SK-N-SH (cell line): ENCODE data around the gene FAM78B. TPM values are rescaled to one million over a fixed set of nuclear protein-coding genes. Genes with fewer than 3 reads are reported as not detected.

ENCODE experiments used
- CTCF ChIA-PET: fragments of 300-600, 350-600 bp; formaldehyde crosslinking; extraction: SDS; loops from one replicate; lab custom pipeline; 2021; lab: Yijun Ruan, JAX
- POLR2A ChIA-PET: fragments of 350-600 bp; sonication (Branson Sonifier 250); formaldehyde crosslinking; extraction: SDS; loops from one replicate; lab custom pipeline; 2020; ENCODE audit warnings: antibody characterized with exemption, inconsistent platforms; lab: Yijun Ruan, JAX
- DNase-seq: peaks from one replicate; pipeline ENCODE4 v3.0.0; 2012
- H2AFZ ChIP-seq: fragments of 200-600 bp; sonication (generic); 2 replicates; pipeline ENCODE4 v1.8.1; 2016; ENCODE audit warnings: antibody characterized with exemption, mild to moderate bottlenecking, low read depth
- H3F3A ChIP-seq: fragments of 200-600 bp; sonication (generic); replicated peaks from 2 replicates; pipeline ENCODE3; 2016; ENCODE audit warnings: antibody characterized with exemption, mild to moderate bottlenecking; ENCODE audit not compliant: insufficient read depth
- H3K27ac ChIP-seq, 2 experiments: fragments of 200-500 bp in 1 of 2; fragments of 200-600 bp in 1 of 2; sonication (Bioruptor generic) in 1 of 2; sonication (generic), shearing (Covaris generic) in 1 of 2; 2 replicates each; pipeline versions ENCODE4 v1.5.1 to v1.6.1; 2014 to 2016; ENCODE audit warnings: low read depth in 2 of 2, inconsistent platforms in 1 of 2, low read length in 1 of 2, mild to moderate bottlenecking in 1 of 2, mixed read lengths in 1 of 2
- H3K27me3 ChIP-seq: fragments of 200-600 bp; sonication (generic), shearing (Covaris generic); 2 replicates; pipeline ENCODE4 v1.6.1; 2016; ENCODE audit warnings: mixed run types; ENCODE audit not compliant: insufficient read depth
- H3K36me3 ChIP-seq, 2 experiments: fragments of 200-500 bp in 1 of 2; fragments of 200-600 bp in 1 of 2; sonication (Bioruptor generic) in 1 of 2; sonication (generic) in 1 of 2; replicated peaks in 1 of 2; 2 replicates each; pipeline versions ENCODE3 to v1.5.1; 2014 to 2016; ENCODE audit warnings: low read length in 1 of 2, mild to moderate bottlenecking in 1 of 2; ENCODE audit not compliant: insufficient read depth in 2 of 2, control insufficient read depth in 1 of 2
- H3K4me1 ChIP-seq, 2 experiments: fragments of 200-500 bp in 1 of 2; fragments of 200-600 bp in 1 of 2; sonication (Bioruptor generic) in 1 of 2; sonication (generic), shearing (Covaris generic) in 1 of 2; 2 replicates each; pipeline versions ENCODE4 v1.5.1 to v1.6.1; 2014 to 2016; ENCODE audit warnings: low read depth in 1 of 2, low read length in 1 of 2, mixed run types in 1 of 2; ENCODE audit not compliant: insufficient read depth in 2 of 2, control insufficient read depth in 1 of 2
- H3K4me2 ChIP-seq: fragments of 200-600 bp; sonication (generic), shearing (Covaris generic); 2 replicates; pipeline ENCODE4 v1.6.1; 2017; ENCODE audit warnings: mixed run types
- H3K4me3 ChIP-seq, 2 experiments: fragments of 200-500 bp in 1 of 2; fragments of 200-600 bp in 1 of 2; sonication (Bioruptor generic) in 1 of 2; sonication (generic), shearing (Covaris generic) in 1 of 2; 2 replicates each; pipeline versions ENCODE4 v1.5.1 to v1.8.1; 2014 to 2016; ENCODE audit warnings: low read depth in 2 of 2, inconsistent platforms in 1 of 2, low read length in 1 of 2, mild to moderate bottlenecking in 1 of 2, mixed read lengths in 1 of 2, moderate library complexity in 1 of 2
- H3K79me2 ChIP-seq: fragments of 200-600 bp; sonication (generic); 2 replicates; pipeline ENCODE4 v1.8.1; 2017; ENCODE audit warnings: mild to moderate bottlenecking; ENCODE audit not compliant: insufficient read depth
- H3K9ac ChIP-seq: fragments of 200-600 bp; sonication (generic); 2 replicates; pipeline ENCODE4 v1.6.1; 2017; ENCODE audit warnings: mixed run types
- H3K9me2 ChIP-seq: fragments of 200-600 bp; sonication (generic); 2 replicates; pipeline ENCODE4 v1.6.1; 2017; ENCODE audit warnings: mixed run types
- H3K9me3 ChIP-seq: fragments of 200-600 bp; sonication (generic); 2 replicates; pipeline ENCODE4 v1.6.1; 2017; ENCODE audit warnings: mixed run types, mild to moderate bottlenecking, moderate library complexity
- H4K20me1 ChIP-seq: fragments of 200-600 bp; sonication (generic); 2 replicates; pipeline ENCODE4 v1.6.1; 2017; ENCODE audit warnings: mild to moderate bottlenecking, mixed run types; ENCODE audit not compliant: insufficient read depth
- CHD2 ChIP-seq: fragments of 150-350 bp; IDR thresholded peaks from 2 replicates; pipeline ENCODE4 v1.6.1; 2018; ENCODE audit warnings: low read length; ENCODE audit not compliant: partially characterized antibody
- EP300 ChIP-seq, 2 experiments: IDR thresholded peaks; 2 replicates each; pipeline versions ENCODE4 v1.4.0 to v1.6.1; 2012; ENCODE audit warnings: borderline replicate concordance in 1 of 2, low read depth in 1 of 2, low read length in 1 of 2
- FOSL2 ChIP-seq: IDR thresholded peaks from 2 replicates; pipeline ENCODE4 v1.4.0; 2012; ENCODE audit warnings: low read depth, mild to moderate bottlenecking, moderate library complexity, borderline replicate concordance
- FOXJ3 ChIP-seq: sonication (generic); formaldehyde crosslinking; IDR thresholded peaks from 2 replicates; pipeline ENCODE4 v1.5.1; 2020; ENCODE audit warnings: mild to moderate bottlenecking, missing genetic modification reagents
- FOXM1 ChIP-seq: IDR thresholded peaks from 2 replicates; pipeline ENCODE4 v1.4.0; 2012; ENCODE audit warnings: low read depth, mild to moderate bottlenecking
- GATA2 ChIP-seq: sonication (generic); formaldehyde crosslinking; IDR thresholded peaks from 2 replicates; pipeline ENCODE4 v1.5.0; 2020; ENCODE audit warnings: mild to moderate bottlenecking, missing genetic modification reagents
- MXI1 ChIP-seq: IDR thresholded peaks from 2 replicates; pipeline ENCODE4 v1.6.1; 2012; ENCODE audit warnings: mild to moderate bottlenecking, low read depth, low read length, improper control_type of control experiment
- NFIC ChIP-seq: IDR thresholded peaks from 2 replicates; pipeline ENCODE4 v1.4.0; 2012; ENCODE audit warnings: borderline replicate concordance
- NRF1 ChIP-seq: IDR thresholded peaks from 2 replicates; pipeline ENCODE4 v1.6.1; 2012; ENCODE audit warnings: low read depth, mild to moderate bottlenecking, low read length
- TAF1 ChIP-seq: IDR thresholded peaks from 2 replicates; pipeline ENCODE4 v1.6.1; 2012; ENCODE audit warnings: low read depth, mild to moderate bottlenecking, low read length, moderate library complexity, borderline replicate concordance
- WGBS: methylation state at CpG from one replicate; pipeline ENCODE4 v1.1.6; 2017; ENCODE audit warnings: low lambda C conversion rate; 5-methylcytosine and 5-hydroxymethylcytosine counted together
- polyA plus RNA-seq, 3 experiments: library from polyadenylated mRNA; depleted of rRNA; stranded (reverse); fragments of >200 nt; gene quantifications; 2 replicates each; pipeline ENCODE4 v1.2.3, GENCODE V29; 2012
- TF ChIP-seq, protein P1 (sequence below): IDR thresholded peaks from 2 replicates; pipeline ENCODE4; 2012
- TF ChIP-seq, protein P2 (sequence below): IDR thresholded peaks from 2 replicates; pipeline ENCODE4 v1.4.0; 2012; ENCODE audit warnings: low read depth, borderline replicate concordance
- TF ChIP-seq, protein P3 (sequence below): IDR thresholded peaks from 2 replicates; pipeline ENCODE4 v1.6.1; 2012; ENCODE audit warnings: mild to moderate bottlenecking, low read depth, low read length, moderate library complexity

FAM78B gene
- polyA plus RNA-seq, 1 of the 3 experiments (the other 2 are of a cell fraction), result 0.36 TPM

DNA sequence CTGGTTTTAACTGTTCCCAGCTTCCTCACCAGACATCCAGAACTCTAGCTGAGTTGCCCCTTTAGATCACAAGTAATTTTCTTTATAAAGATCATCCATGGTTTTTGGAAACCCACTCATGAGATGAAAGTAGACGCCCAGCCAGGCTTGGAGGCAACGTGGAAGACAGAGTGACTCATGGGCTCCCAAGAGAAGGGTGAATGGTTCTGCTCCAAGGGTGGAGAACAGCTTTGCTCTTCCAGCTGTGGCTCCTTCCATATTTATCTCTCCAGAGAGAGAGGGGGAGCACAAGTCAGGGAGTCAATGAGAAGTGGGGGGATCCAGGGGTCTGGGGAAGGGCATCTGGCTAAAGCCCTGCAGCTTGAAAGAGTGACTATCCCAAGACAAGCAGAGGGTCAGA is 13.8 kb downstream of the FAM78B start:
- TF ChIP-seq, protein P1, sequence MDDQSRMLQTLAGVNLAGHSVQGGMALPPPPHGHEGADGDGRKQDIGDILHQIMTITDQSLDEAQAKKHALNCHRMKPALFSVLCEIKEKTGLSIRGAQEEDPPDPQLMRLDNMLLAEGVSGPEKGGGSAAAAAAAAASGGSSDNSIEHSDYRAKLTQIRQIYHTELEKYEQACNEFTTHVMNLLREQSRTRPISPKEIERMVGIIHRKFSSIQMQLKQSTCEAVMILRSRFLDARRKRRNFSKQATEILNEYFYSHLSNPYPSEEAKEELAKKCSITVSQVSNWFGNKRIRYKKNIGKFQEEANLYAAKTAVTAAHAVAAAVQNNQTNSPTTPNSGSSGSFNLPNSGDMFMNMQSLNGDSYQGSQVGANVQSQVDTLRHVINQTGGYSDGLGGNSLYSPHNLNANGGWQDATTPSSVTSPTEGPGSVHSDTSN, result no peak
- TF ChIP-seq, protein P2, sequence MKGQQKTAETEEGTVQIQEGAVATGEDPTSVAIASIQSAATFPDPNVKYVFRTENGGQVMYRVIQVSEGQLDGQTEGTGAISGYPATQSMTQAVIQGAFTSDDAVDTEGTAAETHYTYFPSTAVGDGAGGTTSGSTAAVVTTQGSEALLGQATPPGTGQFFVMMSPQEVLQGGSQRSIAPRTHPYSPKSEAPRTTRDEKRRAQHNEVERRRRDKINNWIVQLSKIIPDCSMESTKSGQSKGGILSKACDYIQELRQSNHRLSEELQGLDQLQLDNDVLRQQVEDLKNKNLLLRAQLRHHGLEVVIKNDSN, result no peak
- TF ChIP-seq NFIC (no peak), MXI1 (no peak), FOXM1 (no peak), FOXJ3 (CRISPR knock-in tag) (no peak), GATA2 (CRISPR knock-in tag) (no peak), TAF1 (no peak), CHD2 (no peak), FOSL2 (no peak), EP300 (IDR thresholded peaks at IDR 0.05; ENCODE audit: borderline replicate concordance in 1 of 2, low read depth in 1 of 2, low read length in 1 of 2) (no peak), NRF1 (no peak)
- TF ChIP-seq, protein P3, sequence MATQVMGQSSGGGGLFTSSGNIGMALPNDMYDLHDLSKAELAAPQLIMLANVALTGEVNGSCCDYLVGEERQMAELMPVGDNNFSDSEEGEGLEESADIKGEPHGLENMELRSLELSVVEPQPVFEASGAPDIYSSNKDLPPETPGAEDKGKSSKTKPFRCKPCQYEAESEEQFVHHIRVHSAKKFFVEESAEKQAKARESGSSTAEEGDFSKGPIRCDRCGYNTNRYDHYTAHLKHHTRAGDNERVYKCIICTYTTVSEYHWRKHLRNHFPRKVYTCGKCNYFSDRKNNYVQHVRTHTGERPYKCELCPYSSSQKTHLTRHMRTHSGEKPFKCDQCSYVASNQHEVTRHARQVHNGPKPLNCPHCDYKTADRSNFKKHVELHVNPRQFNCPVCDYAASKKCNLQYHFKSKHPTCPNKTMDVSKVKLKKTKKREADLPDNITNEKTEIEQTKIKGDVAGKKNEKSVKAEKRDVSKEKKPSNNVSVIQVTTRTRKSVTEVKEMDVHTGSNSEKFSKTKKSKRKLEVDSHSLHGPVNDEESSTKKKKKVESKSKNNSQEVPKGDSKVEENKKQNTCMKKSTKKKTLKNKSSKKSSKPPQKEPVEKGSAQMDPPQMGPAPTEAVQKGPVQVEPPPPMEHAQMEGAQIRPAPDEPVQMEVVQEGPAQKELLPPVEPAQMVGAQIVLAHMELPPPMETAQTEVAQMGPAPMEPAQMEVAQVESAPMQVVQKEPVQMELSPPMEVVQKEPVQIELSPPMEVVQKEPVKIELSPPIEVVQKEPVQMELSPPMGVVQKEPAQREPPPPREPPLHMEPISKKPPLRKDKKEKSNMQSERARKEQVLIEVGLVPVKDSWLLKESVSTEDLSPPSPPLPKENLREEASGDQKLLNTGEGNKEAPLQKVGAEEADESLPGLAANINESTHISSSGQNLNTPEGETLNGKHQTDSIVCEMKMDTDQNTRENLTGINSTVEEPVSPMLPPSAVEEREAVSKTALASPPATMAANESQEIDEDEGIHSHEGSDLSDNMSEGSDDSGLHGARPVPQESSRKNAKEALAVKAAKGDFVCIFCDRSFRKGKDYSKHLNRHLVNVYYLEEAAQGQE, result no peak
- no peaks in the 10 kb centered on the region for H3K36me3 ChIP-seq
- H3K79me2 ChIP-seq, result no peaks in the 10 kb centered on the region
- H3K9ac ChIP-seq, result no peak overlapping the region
- H4K20me1 ChIP-seq, result no peaks in the 10 kb centered on the region
- H3K27ac ChIP-seq, result no peak overlapping the region
- ChIA-PET CTCF (no interaction called here), POLR2A (interaction anchor here (0.5 kb wide), 1 partner anchor 54 kb away, joined by 4 read pairs; no protein-coding TSS in a partner anchor)
- 15% methylated on average over 2 of the region's 2 CpGs for WGBS
- H3K27me3 ChIP-seq, result no peaks in the 10 kb centered on the region
- no peak overlapping the region for H2AFZ ChIP-seq
- H3F3A ChIP-seq, result no peaks in the 10 kb centered on the region
- no peak overlapping the region for H3K4me2 ChIP-seq
- no peaks in the 10 kb centered on the region for H3K9me2 ChIP-seq
- no peaks in the 10 kb centered on the region for H3K4me1 ChIP-seq
- no peak for DNase-seq
- no peaks in the 10 kb centered on the region for H3K9me3 ChIP-seq
- H3K4me3 ChIP-seq, result no peak overlapping the region
